ENCODE results near the gene WHRN. TPM values are rescaled to one million over a fixed set of nuclear protein-coding genes. Genes with fewer than 3 reads are reported as not detected.

The WHRN gene
- total and polyA plus RNA-seq, 2 donors: 2.4 to 12.1 TPM

DNA sequence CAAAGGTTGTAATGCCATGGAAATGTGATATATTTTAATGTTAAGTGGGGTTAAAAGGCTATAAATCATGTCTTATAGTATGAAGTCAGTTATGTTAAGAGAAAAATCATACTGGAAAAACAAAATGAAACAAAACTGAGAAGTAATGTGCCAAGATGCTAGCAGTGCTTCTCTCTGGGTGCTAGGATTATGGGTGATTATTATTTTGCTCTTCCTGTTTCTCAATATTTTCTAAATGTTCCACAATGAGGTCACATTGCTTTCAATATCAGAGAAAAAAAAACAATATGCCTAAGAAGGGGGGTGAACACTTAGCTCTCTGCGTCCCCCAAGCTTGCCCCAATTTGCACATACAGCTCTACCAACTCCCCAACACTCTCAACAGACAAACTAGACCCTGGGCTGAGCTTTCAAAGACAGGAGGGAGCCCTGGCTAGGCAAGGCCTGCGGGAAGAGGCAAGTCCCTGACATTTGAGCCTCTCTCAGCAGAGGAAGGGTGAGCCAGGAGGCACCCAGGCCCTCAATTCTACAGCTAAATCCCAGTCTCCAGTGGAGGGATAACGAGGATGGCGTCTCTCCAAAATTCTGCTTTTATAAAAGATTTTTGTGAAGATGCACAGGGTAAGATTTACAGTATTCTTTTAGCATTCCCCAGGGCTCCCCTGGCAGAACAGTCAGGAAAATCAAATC is 24.4 kb downstream of the WHRN start:
- H3K36me3 ChIP-seq (ENCODE audit: insufficient read depth): no peaks in the 10 kb centered on the region
- DNase-seq (ENCODE audit: extremely low spot score): no peak
- no peak overlapping the region for H3K27ac ChIP-seq (ENCODE audit: low read depth)
- no peaks in the 10 kb centered on the region for H3K4me1 ChIP-seq (ENCODE audit: insufficient read depth)
- WGBS: 58% methylated on average over 4 of the region's 4 CpGs
- no peak overlapping the region for H3K4me3 ChIP-seq (ENCODE audit: low read depth, low read length)

DNA sequence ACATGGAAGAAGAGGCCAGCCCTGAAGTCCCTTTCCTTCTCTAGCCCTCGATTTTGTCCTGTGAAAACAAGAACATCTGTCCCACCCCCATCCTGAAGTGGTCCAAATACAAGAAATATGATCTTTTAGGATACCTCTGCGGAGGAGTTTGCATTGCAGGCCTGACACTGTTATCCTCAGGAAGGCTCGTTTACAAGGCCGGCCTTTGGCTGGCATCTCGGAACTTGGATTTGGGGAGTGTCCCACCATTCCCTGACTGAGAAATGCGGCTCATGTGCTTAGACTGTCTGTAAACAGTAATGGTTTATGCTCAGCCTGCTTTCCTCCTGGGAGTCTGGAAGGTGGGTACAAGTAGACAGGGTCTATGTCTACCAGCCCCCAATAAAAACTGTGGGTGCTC is 26.4 kb downstream of the WHRN start:
- Histone ChIP-seq H3K27ac (ENCODE audit: low read depth) (no peak overlapping the region), H3K36me3 (ENCODE audit: insufficient read depth) (no peaks in the 10 kb centered on the region), H3K4me3 (ENCODE audit: low read depth, low read length) (no peak overlapping the region), H3K4me1 (ENCODE audit: insufficient read depth) (no peaks in the 10 kb centered on the region)
- no peak for DNase-seq (ENCODE audit: extremely low spot score)
- whole genome bisulfite sequencing: 31% methylated on average over 6 of the region's 6 CpGs

- Histone ChIP-seq H3K4me3 (ENCODE audit: low read depth, low read length) (no peak overlapping the region), H3K36me3 (ENCODE audit: insufficient read depth) (no peaks in the 10 kb centered on the region), H3K4me1 (ENCODE audit: insufficient read depth) (no peaks in the 10 kb centered on the region), H3K27ac (ENCODE audit: low read depth) (no peak overlapping the region)
- DNase-seq (ENCODE audit: extremely low spot score): no peak
- WGBS: 88% methylated on average over 11 of the region's 11 CpGs
Observed at GRCh38 chr9:114478459-114478858, 26.8 kb downstream of the WHRN start.

DNA sequence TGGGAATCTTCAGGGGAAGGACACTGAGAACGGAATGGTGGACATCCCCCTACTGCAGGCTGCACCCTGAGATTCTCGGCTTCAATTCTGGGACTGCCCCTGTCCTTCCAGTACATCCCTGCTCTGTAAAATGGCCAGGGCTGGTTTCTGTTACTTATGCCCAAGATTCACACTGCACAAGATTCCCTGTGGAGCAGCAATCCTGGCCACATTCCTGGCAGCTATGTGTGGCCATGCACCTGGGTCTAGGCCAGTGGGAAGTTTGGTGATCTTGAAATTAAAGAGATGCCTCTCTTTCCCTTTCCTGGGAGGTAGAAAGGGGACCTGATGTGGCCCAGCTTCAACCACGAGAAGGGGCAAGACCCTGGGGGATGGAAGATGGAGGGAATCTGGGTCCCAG is 27.6 kb downstream of the WHRN start:
- H3K36me3 ChIP-seq (ENCODE audit: insufficient read depth): no peaks in the 10 kb centered on the region
- no peaks in the 10 kb centered on the region for H3K4me1 ChIP-seq (ENCODE audit: insufficient read depth)
- no peak overlapping the region for H3K4me3 ChIP-seq (ENCODE audit: low read depth, low read length)
- WGBS: 91% methylated on average over 3 of the region's 3 CpGs
- DNase-seq (ENCODE audit: extremely low spot score): no peak
- no peak overlapping the region for H3K27ac ChIP-seq (ENCODE audit: low read depth)

DNA sequence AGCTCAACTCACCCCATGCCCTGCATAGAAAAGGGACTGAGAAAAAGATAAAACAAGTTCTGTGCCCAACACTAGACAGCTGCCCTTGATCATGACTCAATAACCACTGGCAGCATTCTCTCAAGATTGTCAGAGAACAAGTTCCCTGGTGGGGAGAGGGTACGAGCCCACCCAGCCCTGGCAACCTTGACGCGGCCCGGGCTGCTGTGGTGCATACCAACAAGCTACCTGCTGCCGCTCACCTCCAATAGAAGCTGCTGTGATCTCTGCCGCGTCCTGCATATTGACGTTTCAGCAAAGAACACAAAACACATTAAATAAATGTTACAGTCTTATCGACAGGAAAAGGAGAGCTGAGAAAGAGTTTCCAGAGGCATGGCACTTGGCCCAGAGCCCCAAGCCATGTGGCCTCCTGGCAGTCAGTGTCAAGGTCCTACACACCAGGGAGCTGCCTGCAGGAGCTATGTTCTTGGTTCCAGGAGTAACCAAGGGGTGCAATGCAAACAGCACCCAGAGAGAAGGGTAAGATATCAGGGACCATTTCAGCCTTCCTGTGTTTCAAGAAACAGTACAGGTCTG is 28.3 kb downstream of the WHRN start:
- WGBS: 92% methylated on average over 9 of the region's 9 CpGs

DNA sequence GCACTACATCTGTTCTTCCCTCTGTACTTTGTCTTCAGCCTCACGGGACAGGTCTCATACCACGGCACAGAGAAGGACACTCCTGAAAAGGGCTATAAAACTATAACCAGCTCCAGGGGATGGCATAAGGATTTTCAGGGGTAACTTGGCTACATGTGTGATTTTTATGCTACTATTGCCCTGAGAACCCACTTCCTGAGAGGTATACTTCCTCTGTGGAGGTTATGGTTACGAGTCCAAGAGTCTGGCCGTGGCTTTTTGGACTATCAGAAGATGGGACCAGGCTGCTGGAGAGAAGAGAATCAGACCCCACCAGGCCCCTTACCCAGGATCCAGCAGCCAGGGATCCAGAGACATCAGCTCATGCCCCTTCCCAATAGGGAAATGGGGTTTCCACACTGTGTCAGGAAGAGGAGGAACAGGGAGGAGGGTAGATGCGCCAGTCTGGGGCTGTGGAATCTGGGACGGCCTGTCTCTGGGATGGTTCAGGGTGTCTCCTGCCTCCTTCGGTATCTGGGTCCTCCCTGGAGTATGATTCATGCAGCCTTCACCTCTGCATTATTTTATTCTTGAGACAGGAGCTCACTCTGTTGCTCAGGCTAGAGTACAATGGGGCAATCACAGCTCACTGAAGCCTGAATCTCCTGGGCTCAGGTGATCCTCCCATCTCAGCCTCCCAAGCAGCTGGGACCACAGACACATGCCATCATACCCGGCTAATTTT is 29.7 kb downstream of the WHRN start:
- H3K4me3 ChIP-seq (ENCODE audit: low read depth, low read length): no peak overlapping the region
- 62% methylated on average over 8 of the region's 8 CpGs for WGBS

More for the DNA sequence above, 28.3 kb downstream of the WHRN start:
- H3K4me3 ChIP-seq (ENCODE audit: low read depth, low read length): no peak overlapping the region
- no peaks in the 10 kb centered on the region for H3K4me1 ChIP-seq (ENCODE audit: insufficient read depth)
- H3K27ac ChIP-seq (ENCODE audit: low read depth): no peak overlapping the region
- H3K36me3 ChIP-seq (ENCODE audit: insufficient read depth): no peaks in the 10 kb centered on the region
- no peak for DNase-seq (ENCODE audit: extremely low spot score)

GRCh38 chr9:114474425-114474824 is 30.8 kb downstream of the WHRN start:
- Histone ChIP-seq H3K27ac (ENCODE audit: low read depth) (no peak overlapping the region), H3K36me3 (ENCODE audit: insufficient read depth) (no peaks in the 10 kb centered on the region), H3K4me1 (ENCODE audit: insufficient read depth) (no peaks in the 10 kb centered on the region), H3K4me3 (ENCODE audit: low read depth, low read length) (no peak overlapping the region)
- DNase-seq (ENCODE audit: extremely low spot score): no peak
- WGBS: 92% methylated on average over 1 of the region's 1 CpG

More for the DNA sequence above, 29.7 kb downstream of the WHRN start:
- no peak overlapping the region for H3K27ac ChIP-seq (ENCODE audit: low read depth)
- no peak for DNase-seq (ENCODE audit: extremely low spot score)
- H3K36me3 ChIP-seq (ENCODE audit: insufficient read depth): no peaks in the 10 kb centered on the region
- H3K4me1 ChIP-seq (ENCODE audit: insufficient read depth): no peaks in the 10 kb centered on the region

DNA sequence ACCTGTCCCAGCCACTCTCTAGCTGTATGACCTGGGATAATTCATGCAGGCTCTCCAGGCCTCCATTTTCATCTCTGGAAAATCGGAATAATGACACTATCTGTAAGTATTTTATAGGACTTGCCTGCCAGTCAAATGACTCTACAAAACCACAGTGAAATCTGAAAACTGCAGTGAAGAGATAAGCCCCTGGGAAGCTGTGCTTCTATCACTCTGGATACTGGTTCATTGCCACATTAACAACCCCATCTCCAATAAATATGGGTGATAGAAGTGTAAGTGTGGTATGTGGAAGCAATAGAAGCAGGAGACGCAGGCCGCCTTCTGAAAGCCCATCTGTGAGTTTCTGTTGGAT is 31.8 kb downstream of the WHRN start:
- WGBS: 83% methylated on average over 3 of the region's 3 CpGs
- no peaks in the 10 kb centered on the region for H3K36me3 ChIP-seq (ENCODE audit: insufficient read depth)
- no peak overlapping the region for H3K27ac ChIP-seq (ENCODE audit: low read depth)

GRCh38 chr9:114472765-114473446 is 32.4 kb downstream of the WHRN start:
- no peak for DNase-seq (ENCODE audit: extremely low spot score)
- 77% methylated on average over 12 of the region's 12 CpGs for WGBS
- no peak overlapping the region for H3K4me3 ChIP-seq (ENCODE audit: low read depth, low read length)
- no peak overlapping the region for H3K27ac ChIP-seq (ENCODE audit: low read depth)
- no peaks in the 10 kb centered on the region for H3K4me1 ChIP-seq (ENCODE audit: insufficient read depth)
- no peaks in the 10 kb centered on the region for H3K36me3 ChIP-seq (ENCODE audit: insufficient read depth)

More for the DNA sequence above, 31.8 kb downstream of the WHRN start:
- H3K4me3 ChIP-seq (ENCODE audit: low read depth, low read length): no peak overlapping the region
- no peak for DNase-seq (ENCODE audit: extremely low spot score)
- H3K4me1 ChIP-seq (ENCODE audit: insufficient read depth): no peaks in the 10 kb centered on the region

GRCh38 chr9:114471157-114471556 is 34.1 kb downstream of the WHRN start:
- no peaks in the 10 kb centered on the region for H3K36me3 ChIP-seq (ENCODE audit: insufficient read depth)
- no peak overlapping the region for H3K4me3 ChIP-seq (ENCODE audit: low read depth, low read length)
- H3K4me1 ChIP-seq (ENCODE audit: insufficient read depth): no peaks in the 10 kb centered on the region
- no peak overlapping the region for H3K27ac ChIP-seq (ENCODE audit: low read depth)
- WGBS: 88% methylated on average over 4 of the region's 4 CpGs
- DNase-seq (ENCODE audit: extremely low spot score): no peak

DNA sequence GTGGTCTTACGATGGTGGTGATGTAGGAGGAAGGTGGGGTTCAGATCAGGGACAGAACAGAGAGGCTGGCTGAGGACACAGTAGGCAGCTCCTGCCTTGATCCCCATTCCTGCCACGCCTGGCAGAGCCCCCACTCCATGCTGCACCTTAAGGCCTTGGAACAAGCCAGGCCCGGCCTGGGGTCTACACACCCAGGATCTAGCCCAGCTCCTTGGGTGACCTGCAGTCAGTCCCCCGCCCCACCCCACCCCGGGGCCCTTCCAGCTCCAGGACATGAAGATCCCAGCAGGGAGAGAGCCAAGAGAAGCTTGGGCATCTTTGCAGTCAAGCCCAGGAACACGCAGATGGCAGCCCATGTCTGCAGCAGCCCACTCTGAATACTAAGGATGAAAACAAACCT is 34.7 kb downstream of the WHRN start:
- DNase-seq (ENCODE audit: extremely low spot score): no peak
- Histone ChIP-seq H3K36me3 (ENCODE audit: insufficient read depth) (no peaks in the 10 kb centered on the region), H3K4me1 (ENCODE audit: insufficient read depth) (no peaks in the 10 kb centered on the region), H3K27ac (ENCODE audit: low read depth) (no peak overlapping the region), H3K4me3 (ENCODE audit: low read depth, low read length) (no peak overlapping the region)
- WGBS: 96% methylated on average over 6 of the region's 6 CpGs

- WGBS: 96% methylated on average over 6 of the region's 6 CpGs
- Histone ChIP-seq H3K4me1 (ENCODE audit: insufficient read depth) (no peaks in the 10 kb centered on the region), H3K4me3 (ENCODE audit: low read depth, low read length) (no peak overlapping the region), H3K27ac (ENCODE audit: low read depth) (no peak overlapping the region), H3K36me3 (ENCODE audit: insufficient read depth) (no peaks in the 10 kb centered on the region)
- no peak for DNase-seq (ENCODE audit: extremely low spot score)
Observed at GRCh38 chr9:114470121-114470520, 35.2 kb downstream of the WHRN start.

- WGBS: 95% methylated on average over 16 of the region's 16 CpGs
- no peak overlapping the region for H3K27ac ChIP-seq (ENCODE audit: low read depth)
Observed at GRCh38 chr9:114469091-114469853, 36.0 kb downstream of the WHRN start.

More at GRCh38 chr9:114469091-114469853, 36.0 kb downstream of the WHRN start:
- Histone ChIP-seq H3K4me1 (ENCODE audit: insufficient read depth) (no peaks in the 10 kb centered on the region), H3K4me3 (ENCODE audit: low read depth, low read length) (no peak overlapping the region), H3K36me3 (ENCODE audit: insufficient read depth) (no peaks in the 10 kb centered on the region)
- no peak for DNase-seq (ENCODE audit: extremely low spot score)

Data from urinary bladder (tissue), 4 donors.